ENCODE data around the gene KRT15. TPM values are rescaled to one million over a fixed set of nuclear protein-coding genes. Genes with fewer than 3 reads are reported as not detected.

KRT15 gene
- total RNA-seq, 4 donors from 2014 or later, result 802 to 1,380 (median 1,140) TPM

GRCh38 chr17:41510251-41511065 is 8.2 kb downstream of the KRT15 start:
- intact Hi-C loops (cut with DNase I; ENCODE audit: low total_unique reads), result no loop called here
- H3K4me3 ChIP-seq (ENCODE audit: low read depth, poor library complexity, severe bottlenecking), result no peak overlapping the region
- no peak for DNase-seq (ENCODE audit: low spot score in 2 of 2)
- 76 to 79% methylated on average over 7 of the region's 7 CpGs for WGBS, 2 donors
- TF ChIP-seq POLR2A (IDR thresholded peaks at IDR 0.05), result no peak
- no peak for TF ChIP-seq CTCF (IDR thresholded peaks at IDR 0.05)

- WGBS, 2 donors, result 48% methylated on average over 9 to 10 of the region's 10 CpGs
- no peak for TF ChIP-seq CTCF (IDR thresholded peaks at IDR 0.05)
- TF ChIP-seq POLR2A (IDR thresholded peaks at IDR 0.05), result no peak
- DNase-seq (ENCODE audit: low spot score in 2 of 2), result no peak
- no peak overlapping the region for H3K4me3 ChIP-seq (ENCODE audit: low read depth, poor library complexity, severe bottlenecking)
- intact Hi-C loops (cut with DNase I; ENCODE audit: low total_unique reads), result no loop called here
Observed at GRCh38 chr17:41507315-41507880, 11.3 kb downstream of the KRT15 start.

GRCh38 chr17:41505809-41506767 is 12.6 kb downstream of the KRT15 start:
- no peak for DNase-seq (ENCODE audit: low spot score in 2 of 2)
- WGBS, 2 donors, result 71 to 79% methylated on average over 14 of the region's 14 CpGs
- no peak overlapping the region for H3K4me3 ChIP-seq (ENCODE audit: low read depth, poor library complexity, severe bottlenecking)
- intact Hi-C loops (cut with DNase I; ENCODE audit: low total_unique reads), result no loop called here
- no peak for TF ChIP-seq POLR2A (IDR thresholded peaks at IDR 0.05)
- no peak for TF ChIP-seq CTCF (IDR thresholded peaks at IDR 0.05)

- intact Hi-C loops (cut with DNase I; ENCODE audit: low total_unique reads), result no loop called here
- no peak for DNase-seq (ENCODE audit: low spot score in 2 of 2)
- no peak within 1 kb of the TSS for H3K4me3 ChIP-seq (ENCODE audit: low read depth, poor library complexity, severe bottlenecking)
- WGBS, 2 donors, result 83 to 86% methylated on average over 17 of the region's 17 CpGs
- TF ChIP-seq POLR2A (IDR thresholded peaks at IDR 0.05) (no peak), CTCF (IDR thresholded peaks at IDR 0.05) (no peak)
Observed at GRCh38 chr17:41505007-41505808, 13.5 kb downstream of the KRT15 start, which contains the start of gene KRT13. KRT13 (minus strand) TSS chr17:41505612; CDS start chr17:41505550, 62 bp downstream.

Data from lower leg skin (tissue), 4 donors.